A549 (cell line): ENCODE measurements around the gene BLMH. TPM values are rescaled to one million over a fixed set of nuclear protein-coding genes. Genes with fewer than 3 reads are reported as not detected.
A peak's percentile ranks its signal among the peaks of the same experiment; 100 is the strongest.

Experiments
- ATAC-seq, 2 experiments: fragments of 200-7000 bp in 1 of 2; fragments of >200 bp in 1 of 2; cut with Nextera tagmentation in 1 of 2; cut with Tn5 transposase in 1 of 2; 3 replicates each; pipeline versions ENCODE4 v1.8.0 to v1.9.1; 2018 to 2020; ENCODE audit warnings: mild to moderate bottlenecking in 1 of 2, moderate library complexity in 1 of 2
- CTCF ChIA-PET: fragments of 300-600 bp; sonication (Branson Sonifier 250); formaldehyde crosslinking; extraction: SDS; loops from one replicate; lab custom pipeline; 2021; ENCODE audit warnings: antibody characterized with exemption, inconsistent platforms; lab: Yijun Ruan, JAX
- POLR2A ChIA-PET: fragments of 350-600 bp; formaldehyde crosslinking; extraction: SDS; loops from one replicate; lab custom pipeline; 2021; ENCODE audit warnings: antibody characterized with exemption, inconsistent platforms; lab: Yijun Ruan, JAX
- DNase-seq, 2 experiments: peaks; one replicate each; pipeline versions ENCODE4 v3.0.0 to v3.0.0-alpha.2; 2011 to 2016; ENCODE audit warnings: low read depth in 1 of 2, low spot score in 1 of 2
- FAIRE-seq: peaks from 2 replicates; lab custom pipeline; 2011; peaks lifted over from hg19 to GRCh38; lab: Jason Lieb, UNC
- H3K27ac ChIP-seq, 2 experiments: fragments of >200 bp; sonication (Bioruptor Twin); formaldehyde crosslinking; 3 replicates each; pipeline ENCODE4 v1.5.1; 2016 to 2017
- H3K4me1 ChIP-seq: fragments of >200 bp; sonication (Bioruptor Twin); formaldehyde crosslinking; 3 replicates; pipeline ENCODE4 v1.6.1; 2016
- H3K4me2 ChIP-seq: fragments of >200 bp; sonication (Bioruptor Twin); formaldehyde crosslinking; 3 replicates; pipeline ENCODE4 v1.6.1; 2016
- H3K4me3 ChIP-seq: fragments of >200 bp; sonication (Bioruptor Twin); formaldehyde crosslinking; 3 replicates; pipeline ENCODE4 v1.5.1; 2016
- H3K9me3 ChIP-seq: fragments of >200 bp; sonication (Bioruptor Twin); formaldehyde crosslinking; 3 replicates; pipeline ENCODE4 v1.6.1; 2016
- ATOH8 ChIP-seq: fragments of 250-450 bp; sonication (Bioruptor Pico); IDR thresholded peaks from 2 replicates; pipeline ENCODE4 v1.5.0; 2020; ENCODE audit warnings: low read depth, mild to moderate bottlenecking, moderate library complexity
- CHD4 ChIP-seq: fragments of 200-600 bp; sonication (generic); IDR thresholded peaks from 2 replicates; pipeline ENCODE4 v1.6.1; 2016; ENCODE audit warnings: antibody characterized with exemption, mild to moderate bottlenecking, borderline replicate concordance
- CTCF ChIP-seq: fragments of >200 bp; sonication (Bioruptor Twin); formaldehyde crosslinking; IDR thresholded peaks from 3 replicates; pipeline ENCODE4 v1.5.1; 2016
- KDM1A ChIP-seq: fragments of 200-600 bp; sonication (generic); IDR thresholded peaks from 2 replicates; pipeline ENCODE4 v1.6.1; 2016; ENCODE audit warnings: low read depth, mild to moderate bottlenecking
- MAZ ChIP-seq: fragments of 150-350 bp; IDR thresholded peaks from 2 replicates; pipeline ENCODE4 v1.6.1; 2014; ENCODE audit warnings: antibody characterized with exemption, low read depth, low read length, borderline replicate concordance
- NFE2L2 ChIP-seq: fragments of 150-350 bp; conservative IDR thresholded peaks from 2 replicates; pipeline ENCODE4 v1.6.1; 2014; ENCODE audit warnings: low read length
- RAD21 ChIP-seq, 2 experiments: fragments of >200 bp in 1 of 2; sonication (Bioruptor Twin) in 1 of 2; formaldehyde crosslinking in 1 of 2; IDR thresholded peaks in 1 of 2; conservative IDR thresholded peaks in 1 of 2; 2 replicates in 1 of 2; 3 replicates in 1 of 2; pipeline ENCODE4 v1.6.1; 2012 to 2018; ENCODE audit warnings: inconsistent platforms in 1 of 2
- RFX5 ChIP-seq: fragments of 450-650 bp; IDR thresholded peaks from 2 replicates; pipeline ENCODE4 v1.7.1; 2014; ENCODE audit warnings: antibody characterized with exemption, mild to moderate bottlenecking, moderate library complexity
- SMC3 ChIP-seq: fragments of >200 bp; sonication (Bioruptor Twin); formaldehyde crosslinking; IDR thresholded peaks from 3 replicates; pipeline ENCODE4 v1.6.1; 2018; ENCODE audit warnings: inconsistent platforms
- SREBF2 ChIP-seq: fragments of 450-650 bp; IDR thresholded peaks from 2 replicates; pipeline ENCODE4 v1.6.1; 2014; ENCODE audit warnings: mild to moderate bottlenecking, moderate library complexity
- TFCP2L1 ChIP-seq: fragments of 250-450 bp; sonication (Bioruptor Pico); IDR thresholded peaks from 2 replicates; pipeline ENCODE4 v1.5.0; 2021; ENCODE audit warnings: mild to moderate bottlenecking
- ZC3H11A ChIP-seq: fragments of 450-650 bp; IDR thresholded peaks from 2 replicates; pipeline ENCODE4 v1.6.1; 2014; ENCODE audit warnings: antibody characterized with exemption, mild to moderate bottlenecking
- WGBS: methylation state at CpG from one replicate; pipeline ENCODE4 v1.1.6; 2017; ENCODE audit errors: missing lambda C conversion rate; 5-methylcytosine and 5-hydroxymethylcytosine counted together
- polyA plus RNA-seq, 4 experiments: library from polyadenylated mRNA; depleted of rRNA in 3 of 4; stranded (reverse); fragments of >200 nt; fragmentation: RNase III in 1 of 4; extraction: RNeasy Plus Mini Kit Qiagen cat#74134 plus additional on column Dnase treatment in 1 of 4; gene quantifications; 2 replicates in 3 of 4; 3 replicates in 1 of 4; pipeline ENCODE4 v1.2.3, GENCODE V29; 2011 to 2017
- TF ChIP-seq, protein P1 (sequence below): fragments of 450-650 bp; IDR thresholded peaks from 2 replicates; pipeline ENCODE4 v1.6.1; 2014; ENCODE audit warnings: antibody characterized with exemption
- TF ChIP-seq, protein P2 (sequence below): IDR thresholded peaks from 2 replicates; pipeline ENCODE4 v1.6.1; 2012
- TF ChIP-seq, protein P3 (sequence below): fragments of 150-350 bp; IDR thresholded peaks from 2 replicates; pipeline ENCODE4 v1.6.1; 2014; ENCODE audit warnings: low read depth, mild to moderate bottlenecking, low read length

BLMH gene
- polyA plus RNA-seq, 2 of the 4 experiments (the other 2 are of a cell fraction): 38.5 to 66.4 TPM

DNA sequence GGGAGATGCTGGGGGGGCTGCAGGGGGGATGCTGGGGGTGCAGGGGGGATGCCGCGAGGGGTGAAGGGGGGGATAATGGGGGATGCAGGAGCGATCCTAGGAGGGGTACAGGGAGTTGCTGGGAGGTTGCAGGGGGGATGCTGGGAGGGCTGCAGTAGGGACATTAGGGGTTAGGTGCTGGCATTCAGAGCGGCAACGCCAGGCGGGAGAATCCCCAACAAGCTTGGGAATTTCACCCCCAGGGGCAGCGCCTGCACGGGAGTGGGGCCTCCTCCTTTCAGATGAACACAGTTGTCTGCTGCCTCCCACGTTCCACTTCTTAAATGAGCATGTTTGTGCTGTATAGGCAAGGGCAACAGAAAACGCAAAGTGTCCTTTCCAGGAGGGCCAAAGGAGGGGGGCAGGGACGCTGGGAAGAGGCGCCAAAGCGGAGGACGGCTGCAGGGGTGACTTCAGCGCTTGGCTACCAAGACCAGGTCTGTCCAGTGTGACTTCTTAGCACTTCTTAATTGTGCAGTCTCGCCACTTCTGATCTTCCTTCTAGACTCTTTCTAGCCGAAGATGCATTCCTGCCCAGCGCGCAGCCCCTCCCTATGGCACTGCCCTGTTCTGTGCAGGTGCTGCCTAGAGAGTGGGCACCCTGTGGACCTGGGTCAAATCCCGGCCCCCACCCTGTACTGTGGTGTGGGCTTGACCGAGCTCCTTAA lies 54.3 kb downstream of the BLMH start:
- no peak for TF ChIP-seq KDM1A
- TF ChIP-seq, protein P1, sequence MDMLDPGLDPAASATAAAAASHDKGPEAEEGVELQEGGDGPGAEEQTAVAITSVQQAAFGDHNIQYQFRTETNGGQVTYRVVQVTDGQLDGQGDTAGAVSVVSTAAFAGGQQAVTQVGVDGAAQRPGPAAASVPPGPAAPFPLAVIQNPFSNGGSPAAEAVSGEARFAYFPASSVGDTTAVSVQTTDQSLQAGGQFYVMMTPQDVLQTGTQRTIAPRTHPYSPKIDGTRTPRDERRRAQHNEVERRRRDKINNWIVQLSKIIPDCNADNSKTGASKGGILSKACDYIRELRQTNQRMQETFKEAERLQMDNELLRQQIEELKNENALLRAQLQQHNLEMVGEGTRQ: no peak
- no peak for TF ChIP-seq ZC3H11A
- TF ChIP-seq ATOH8 (CRISPR knock-in tag): no peak
- no peak for TF ChIP-seq CHD4
- CTCF ChIA-PET: interaction anchor here (0.6 to 11.1 kb wide), 24 partner anchors 11 to 556 kb away, joined by 3 to 115 read pairs (median 6); no protein-coding TSS in a partner anchor

DNA sequence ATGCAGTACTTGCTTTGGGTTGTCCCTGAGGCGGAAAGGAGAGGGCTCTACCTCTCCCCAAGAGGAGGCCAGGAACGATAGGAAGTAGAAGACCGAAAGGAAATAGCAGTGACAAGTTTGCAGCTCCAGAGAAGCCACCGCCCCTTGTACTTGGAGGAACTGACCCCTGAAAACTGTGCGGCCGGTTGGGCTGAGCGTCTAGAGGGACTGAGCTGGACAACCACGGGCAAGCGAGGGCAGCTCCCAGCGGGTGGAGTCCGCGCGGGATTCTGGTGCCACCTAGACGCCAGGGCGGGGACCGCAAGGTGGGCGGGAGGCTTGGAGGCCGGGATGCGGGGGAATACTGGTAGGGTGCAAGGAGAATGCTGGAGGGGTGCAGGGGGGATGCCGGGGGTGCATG lies 55.0 kb downstream of the BLMH start:
- peak overlapping the region; percentile 99 for H3K4me2 ChIP-seq
- no peak for FAIRE-seq
- peak; percentile 70 to 91 for DNase-seq
- peak; percentile 82 to 91 for ATAC-seq
- ChIA-PET CTCF (interaction anchor here (0.6 to 11.1 kb wide), 39 partner anchors 9 to 433 kb away, joined by 3 to 115 read pairs (median 4); partner anchors contain the start of gene SSH2), POLR2A (interaction anchor here (0.6 to 1.0 kb wide), 3 partner anchors 111 to 246 kb away, joined by 3 read pairs; no protein-coding TSS in a partner anchor)
- peak overlapping the region; percentile 57; the same call in 2 of the 3 replicates for H3K4me3 ChIP-seq
- H3K9me3 ChIP-seq: no peaks in the 10 kb centered on the region
- H3K4me1 ChIP-seq: peaks cover 13% of the 10 kb centered on the region
- H3K27ac ChIP-seq: peak overlapping the region in 1 of 2 experiments; percentile 48; a peak in 1 of 6 replicates
- 20% methylated on average over 11 of the region's 20 CpGs for WGBS
- TF ChIP-seq SMC3 (peak; percentile 70), TFCP2L1 (CRISPR knock-in tag) (no peak), CTCF (peak; percentile 64), NFE2L2 (no peak), RFX5 (no peak), RAD21 (conservative IDR thresholded peaks at IDR 0.05 in 1 of 2, IDR thresholded peaks at IDR 0.05 in 1 of 2) (peak; percentile 75 to 82), MAZ (no peak), SREBF2 (no peak)
- TF ChIP-seq, protein P2, sequence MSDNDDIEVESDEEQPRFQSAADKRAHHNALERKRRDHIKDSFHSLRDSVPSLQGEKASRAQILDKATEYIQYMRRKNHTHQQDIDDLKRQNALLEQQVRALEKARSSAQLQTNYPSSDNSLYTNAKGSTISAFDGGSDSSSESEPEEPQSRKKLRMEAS: peak; percentile 20; the same call in 1 of the 2 replicates
- TF ChIP-seq, protein P1: no peak
- TF ChIP-seq, protein P3, sequence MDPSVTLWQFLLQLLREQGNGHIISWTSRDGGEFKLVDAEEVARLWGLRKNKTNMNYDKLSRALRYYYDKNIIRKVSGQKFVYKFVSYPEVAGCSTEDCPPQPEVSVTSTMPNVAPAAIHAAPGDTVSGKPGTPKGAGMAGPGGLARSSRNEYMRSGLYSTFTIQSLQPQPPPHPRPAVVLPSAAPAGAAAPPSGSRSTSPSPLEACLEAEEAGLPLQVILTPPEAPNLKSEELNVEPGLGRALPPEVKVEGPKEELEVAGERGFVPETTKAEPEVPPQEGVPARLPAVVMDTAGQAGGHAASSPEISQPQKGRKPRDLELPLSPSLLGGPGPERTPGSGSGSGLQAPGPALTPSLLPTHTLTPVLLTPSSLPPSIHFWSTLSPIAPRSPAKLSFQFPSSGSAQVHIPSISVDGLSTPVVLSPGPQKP: no peak

More for the DNA sequence above, 54.3 kb downstream of the BLMH start:
- 57% methylated on average over 18 of the region's 21 CpGs for WGBS
- Histone ChIP-seq H3K4me1 (peaks cover 13% of the 10 kb centered on the region), H3K27ac (no peak overlapping the region), H3K9me3 (no peaks in the 10 kb centered on the region), H3K4me2 (peak overlapping the region; percentile 9; the same call in 1 of the 3 replicates), H3K4me3 (no peak overlapping the region)
- FAIRE-seq (no peak), ATAC-seq (peak in 1 of 2 experiments; percentile 3; a peak in 2 of 6 replicates), DNase-seq (no peak)
- POLR2A ChIA-PET: interaction anchor here (0.7 to 1.0 kb wide), 2 partner anchors 112 kb away, joined by 3 read pairs; no protein-coding TSS in a partner anchor
